ENCODE data around the gene PROK2.

PROK2 gene

DNA sequence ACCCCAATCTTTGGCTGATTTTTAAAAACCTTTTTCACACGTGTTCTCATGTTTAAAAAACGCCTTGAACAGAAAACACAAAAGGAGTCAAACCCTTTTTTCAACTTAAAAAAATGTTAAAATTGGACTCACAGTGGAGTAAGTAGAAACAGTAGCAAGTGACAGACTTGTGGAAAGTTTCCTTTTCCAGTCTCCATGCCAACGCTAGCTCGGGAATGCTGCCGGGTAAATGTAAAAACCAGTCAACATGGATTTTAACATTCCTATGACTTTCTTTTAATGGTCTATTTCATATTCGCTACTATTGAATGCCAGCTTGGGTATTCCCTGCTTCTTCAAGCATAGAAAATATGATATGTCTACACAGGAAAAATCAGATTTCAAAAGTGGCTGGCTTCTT is 1.6 kb upstream of the PROK2 start:
- TF ChIP-seq EZH2phosphoT487 (IDR thresholded peaks at IDR 0.05; ENCODE audit: borderline replicate concordance), result no peak
- TF ChIP-seq, protein P1, sequence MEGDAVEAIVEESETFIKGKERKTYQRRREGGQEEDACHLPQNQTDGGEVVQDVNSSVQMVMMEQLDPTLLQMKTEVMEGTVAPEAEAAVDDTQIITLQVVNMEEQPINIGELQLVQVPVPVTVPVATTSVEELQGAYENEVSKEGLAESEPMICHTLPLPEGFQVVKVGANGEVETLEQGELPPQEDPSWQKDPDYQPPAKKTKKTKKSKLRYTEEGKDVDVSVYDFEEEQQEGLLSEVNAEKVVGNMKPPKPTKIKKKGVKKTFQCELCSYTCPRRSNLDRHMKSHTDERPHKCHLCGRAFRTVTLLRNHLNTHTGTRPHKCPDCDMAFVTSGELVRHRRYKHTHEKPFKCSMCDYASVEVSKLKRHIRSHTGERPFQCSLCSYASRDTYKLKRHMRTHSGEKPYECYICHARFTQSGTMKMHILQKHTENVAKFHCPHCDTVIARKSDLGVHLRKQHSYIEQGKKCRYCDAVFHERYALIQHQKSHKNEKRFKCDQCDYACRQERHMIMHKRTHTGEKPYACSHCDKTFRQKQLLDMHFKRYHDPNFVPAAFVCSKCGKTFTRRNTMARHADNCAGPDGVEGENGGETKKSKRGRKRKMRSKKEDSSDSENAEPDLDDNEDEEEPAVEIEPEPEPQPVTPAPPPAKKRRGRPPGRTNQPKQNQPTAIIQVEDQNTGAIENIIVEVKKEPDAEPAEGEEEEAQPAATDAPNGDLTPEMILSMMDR (conservative IDR thresholded peaks at IDR 0.05; ENCODE audit: low read length), result no peak
- H3K27me3 ChIP-seq (ENCODE audit: insufficient read depth, low read length, poor library complexity, severe bottlenecking), result peaks cover 68% of the 10 kb centered on the region

DNA sequence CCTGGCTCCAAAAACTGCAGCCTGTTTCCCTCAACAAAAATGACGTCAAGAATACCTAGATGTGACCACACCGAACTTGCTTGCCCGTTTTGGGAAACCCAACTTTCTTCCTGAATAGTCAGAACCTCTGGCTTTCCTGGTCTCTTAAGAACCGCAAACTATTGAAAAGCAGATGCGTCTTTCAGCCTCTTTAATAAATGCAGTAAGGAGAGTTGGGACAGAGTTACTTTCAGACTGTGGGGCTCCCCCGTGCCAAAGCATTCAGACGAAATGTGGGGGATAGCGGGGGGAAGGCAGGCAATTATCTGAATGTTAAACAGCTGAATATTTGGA is 1.2 kb upstream of the PROK2 start:
- Histone ChIP-seq H3K79me2 (ENCODE audit: insufficient read depth, low read length) (no peaks in the 10 kb centered on the region), H3K9me3 (ENCODE audit: insufficient read depth, low read depth, low read length) (no peaks in the 10 kb centered on the region), H3F3A (ENCODE audit: low read depth) (no peaks in the 10 kb centered on the region), H3K4me2 (ENCODE audit: low read depth, low read length, poor library complexity, severe bottlenecking) (no peak overlapping the region), H3K4me1 (ENCODE audit: insufficient read depth, low read length, poor library complexity, severe bottlenecking) (no peaks in the 10 kb centered on the region), H3K36me3 (ENCODE audit: insufficient read depth, low read length) (no peaks in the 10 kb centered on the region), H3K9me2 (replicated peaks; ENCODE audit: low read depth, low read length) (no peaks in the 10 kb centered on the region), H2AFZ (ENCODE audit: low read length) (no peak overlapping the region), H3K9ac (ENCODE audit: low read depth, low read length, poor library complexity, severe bottlenecking) (no peak overlapping the region), H4K20me1 (ENCODE audit: insufficient read depth, low read length, poor library complexity, severe bottlenecking) (no peaks in the 10 kb centered on the region), H3K4me3 (ENCODE audit: low read length, poor library complexity, severe bottlenecking) (no peak overlapping the region), H3K27me3 (ENCODE audit: insufficient read depth, low read length, poor library complexity, severe bottlenecking) (peaks cover 68% of the 10 kb centered on the region)
- TF ChIP-seq, protein P1 (conservative IDR thresholded peaks at IDR 0.05; ENCODE audit: low read length), result no peak
- TF ChIP-seq EZH2phosphoT487 (IDR thresholded peaks at IDR 0.05; ENCODE audit: borderline replicate concordance), result no peak

More for the DNA sequence above, 1.6 kb upstream of the PROK2 start:
- Histone ChIP-seq H4K20me1 (ENCODE audit: insufficient read depth, low read length, poor library complexity, severe bottlenecking) (no peaks in the 10 kb centered on the region), H3K9me2 (replicated peaks; ENCODE audit: low read depth, low read length) (no peaks in the 10 kb centered on the region), H2AFZ (ENCODE audit: low read length) (no peak overlapping the region), H3K4me2 (ENCODE audit: low read depth, low read length, poor library complexity, severe bottlenecking) (no peak overlapping the region), H3K9me3 (ENCODE audit: insufficient read depth, low read depth, low read length) (no peaks in the 10 kb centered on the region), H3F3A (ENCODE audit: low read depth) (no peaks in the 10 kb centered on the region), H3K36me3 (ENCODE audit: insufficient read depth, low read length) (no peaks in the 10 kb centered on the region), H3K9ac (ENCODE audit: low read depth, low read length, poor library complexity, severe bottlenecking) (no peak overlapping the region), H3K4me1 (ENCODE audit: insufficient read depth, low read length, poor library complexity, severe bottlenecking) (no peaks in the 10 kb centered on the region), H3K4me3 (ENCODE audit: low read length, poor library complexity, severe bottlenecking) (no peak overlapping the region), H3K79me2 (ENCODE audit: insufficient read depth, low read length) (no peaks in the 10 kb centered on the region)

DNA sequence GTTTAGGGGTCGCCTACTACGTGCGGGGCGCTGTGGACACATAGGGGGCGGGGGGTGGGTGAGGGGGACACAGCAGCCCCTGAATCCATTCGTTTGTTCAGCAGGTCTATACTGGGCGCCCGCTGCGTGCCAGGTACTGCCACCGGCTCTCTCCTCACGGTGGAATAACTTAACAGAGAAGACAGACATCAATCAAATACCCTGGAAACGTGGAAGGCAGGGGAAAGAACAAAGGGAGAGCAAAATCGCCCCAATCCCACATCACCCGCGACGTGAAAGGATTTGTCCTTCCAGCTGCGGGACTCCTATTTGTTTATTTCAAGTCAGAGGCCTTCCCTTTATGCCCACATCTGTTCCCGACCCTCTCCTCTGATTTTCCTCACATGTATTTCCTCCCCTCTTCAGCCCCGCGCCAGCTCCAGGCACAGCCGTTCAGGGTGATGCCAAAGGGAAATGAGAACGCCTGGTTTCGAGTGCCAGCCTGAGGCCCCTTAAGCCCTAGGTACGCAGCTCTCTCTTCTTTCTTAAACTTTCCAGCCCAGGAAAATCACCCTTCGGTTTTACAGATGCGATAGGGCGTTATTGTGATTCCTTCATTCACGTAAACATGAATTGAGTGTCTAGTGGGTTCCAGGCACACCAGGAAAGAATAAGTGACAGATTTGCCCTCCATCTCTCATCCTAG is 726 bp upstream of the PROK2 start:
- no peak overlapping the region for H3K4me3 ChIP-seq (ENCODE audit: low read length, poor library complexity, severe bottlenecking)
- no peak overlapping the region for H3K9ac ChIP-seq (ENCODE audit: low read depth, low read length, poor library complexity, severe bottlenecking)
- H3K27me3 ChIP-seq (ENCODE audit: insufficient read depth, low read length, poor library complexity, severe bottlenecking), result peaks cover 68% of the 10 kb centered on the region
- TF ChIP-seq, protein P1 (conservative IDR thresholded peaks at IDR 0.05; ENCODE audit: low read length), result no peak
- no peak for TF ChIP-seq EZH2phosphoT487 (IDR thresholded peaks at IDR 0.05; ENCODE audit: borderline replicate concordance)
- H4K20me1 ChIP-seq (ENCODE audit: insufficient read depth, low read length, poor library complexity, severe bottlenecking), result no peaks in the 10 kb centered on the region
- no peaks in the 10 kb centered on the region for H3K9me3 ChIP-seq (ENCODE audit: insufficient read depth, low read depth, low read length)
- H3F3A ChIP-seq (ENCODE audit: low read depth), result no peaks in the 10 kb centered on the region
- H3K4me2 ChIP-seq (ENCODE audit: low read depth, low read length, poor library complexity, severe bottlenecking), result no peak overlapping the region
- H3K9me2 ChIP-seq (replicated peaks; ENCODE audit: low read depth, low read length), result no peaks in the 10 kb centered on the region
- H3K79me2 ChIP-seq (ENCODE audit: insufficient read depth, low read length), result no peaks in the 10 kb centered on the region
- H3K4me1 ChIP-seq (ENCODE audit: insufficient read depth, low read length, poor library complexity, severe bottlenecking), result peaks cover 2% of the 10 kb centered on the region
- no peak overlapping the region for H2AFZ ChIP-seq (ENCODE audit: low read length)
- no peaks in the 10 kb centered on the region for H3K36me3 ChIP-seq (ENCODE audit: insufficient read depth, low read length)
